ENCODE measurements around the gene FRRS1. TPM values are rescaled to one million over a fixed set of nuclear protein-coding genes. Genes with fewer than 3 reads are reported as not detected.
"Not testable (repeated sequence)": the region's sequence is repeated elsewhere in the genome, so short reads cannot be mapped to it uniquely, and the experiment has no call there.

FRRS1 gene
- polyA plus RNA-seq, 3 donors: 0.61 to 2.1 (median 2.1) TPM

DNA sequence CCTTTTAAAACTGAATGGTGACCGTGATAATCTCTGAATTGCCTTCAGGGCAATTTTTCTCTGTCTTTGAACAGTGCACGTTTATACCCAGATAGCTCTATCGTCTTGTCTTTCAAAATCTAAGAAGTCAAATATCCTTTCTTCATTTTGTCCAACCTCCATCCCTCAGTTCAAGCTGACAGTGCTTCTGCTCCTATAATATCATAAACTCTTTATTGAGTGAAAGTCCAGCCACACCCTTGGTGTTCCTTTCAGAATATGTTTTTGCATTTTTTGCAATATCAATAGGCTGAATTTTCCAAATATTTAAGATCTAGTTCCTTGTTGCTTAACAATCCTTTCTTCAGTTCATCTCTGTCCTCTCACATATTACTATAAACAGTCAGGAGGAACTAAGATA, 35.1 kb upstream of the FRRS1 start:
- H2AFZ ChIP-seq (ENCODE audit: insufficient read depth, low read depth, low read length, poor library complexity, severe bottlenecking): no peak overlapping the region
- no peak overlapping the region for H3K27ac ChIP-seq (ENCODE audit: low read depth in 1 of 2, low read length in 2 of 2)
- H3K4me2 ChIP-seq (replicated peaks; ENCODE audit: extremely low read depth, low read length, poor library complexity, severe bottlenecking): no peak overlapping the region
- H3K36me3 ChIP-seq (replicated peaks in 1 of 2; ENCODE audit: control insufficient read depth in 1 of 2, insufficient read depth in 2 of 2, low read length in 2 of 2): no peaks in the 10 kb centered on the region
- peaks cover 0 to 1% (median 0%) of the 10 kb centered on the region in 3 donors for H3K27me3 Mint-ChIP-seq (ENCODE audit: low read depth in 3 of 3)
- no peak overlapping the region for H3K4me3 Mint-ChIP-seq
- H3K4me1 ChIP-seq (ENCODE audit: control insufficient read depth in 1 of 2, insufficient read depth in 2 of 2, low read length in 2 of 2): no peaks in the 10 kb centered on the region
- no peak for DNase-seq
- H4K20me1 ChIP-seq (ENCODE audit: insufficient read depth, low read length): no peaks in the 10 kb centered on the region
- H3K36me3 Mint-ChIP-seq: no peaks in the 10 kb centered on the region
- WGBS (ENCODE audit: insufficient coverage): 88% methylated on average over 2 of the region's 3 CpGs
- intact Hi-C loops (cut with micrococcal nuclease): loop anchor here in 1 of 2 donors (10.0 kb wide), 1 partner anchor 663 kb away; no protein-coding TSS in a partner anchor
- H3K27me3 ChIP-seq (ENCODE audit: control insufficient read depth in 2 of 2, insufficient read depth in 2 of 2, low read length in 2 of 2): no peaks in the 10 kb centered on the region
- no peaks in the 10 kb centered on the region for H3K9me3 ChIP-seq (replicated peaks in 1 of 2; ENCODE audit: control insufficient read depth in 1 of 2, insufficient read depth in 1 of 2, low read length in 2 of 2)
- no peak overlapping the region for H3K27ac Mint-ChIP-seq
- peaks cover 0 to 5% (median 0%) of the 10 kb centered on the region in 7 donors for H3K9me3 Mint-ChIP-seq
- no peak overlapping the region for H3K9ac ChIP-seq (ENCODE audit: insufficient read depth, low read length, poor library complexity, severe bottlenecking)
- no peaks in the 10 kb centered on the region for H3K79me2 ChIP-seq (ENCODE audit: insufficient read depth, low read length)
- H3K4me1 Mint-ChIP-seq: no peaks in the 10 kb centered on the region
- H3K4me3 ChIP-seq (replicated peaks in 1 of 3; ENCODE audit: low read depth in 2 of 3, low read length in 3 of 3): no peak overlapping the region
- TF ChIP-seq, protein P1, sequence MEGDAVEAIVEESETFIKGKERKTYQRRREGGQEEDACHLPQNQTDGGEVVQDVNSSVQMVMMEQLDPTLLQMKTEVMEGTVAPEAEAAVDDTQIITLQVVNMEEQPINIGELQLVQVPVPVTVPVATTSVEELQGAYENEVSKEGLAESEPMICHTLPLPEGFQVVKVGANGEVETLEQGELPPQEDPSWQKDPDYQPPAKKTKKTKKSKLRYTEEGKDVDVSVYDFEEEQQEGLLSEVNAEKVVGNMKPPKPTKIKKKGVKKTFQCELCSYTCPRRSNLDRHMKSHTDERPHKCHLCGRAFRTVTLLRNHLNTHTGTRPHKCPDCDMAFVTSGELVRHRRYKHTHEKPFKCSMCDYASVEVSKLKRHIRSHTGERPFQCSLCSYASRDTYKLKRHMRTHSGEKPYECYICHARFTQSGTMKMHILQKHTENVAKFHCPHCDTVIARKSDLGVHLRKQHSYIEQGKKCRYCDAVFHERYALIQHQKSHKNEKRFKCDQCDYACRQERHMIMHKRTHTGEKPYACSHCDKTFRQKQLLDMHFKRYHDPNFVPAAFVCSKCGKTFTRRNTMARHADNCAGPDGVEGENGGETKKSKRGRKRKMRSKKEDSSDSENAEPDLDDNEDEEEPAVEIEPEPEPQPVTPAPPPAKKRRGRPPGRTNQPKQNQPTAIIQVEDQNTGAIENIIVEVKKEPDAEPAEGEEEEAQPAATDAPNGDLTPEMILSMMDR (IDR thresholded peaks at IDR 0.05): no peak

DNA sequence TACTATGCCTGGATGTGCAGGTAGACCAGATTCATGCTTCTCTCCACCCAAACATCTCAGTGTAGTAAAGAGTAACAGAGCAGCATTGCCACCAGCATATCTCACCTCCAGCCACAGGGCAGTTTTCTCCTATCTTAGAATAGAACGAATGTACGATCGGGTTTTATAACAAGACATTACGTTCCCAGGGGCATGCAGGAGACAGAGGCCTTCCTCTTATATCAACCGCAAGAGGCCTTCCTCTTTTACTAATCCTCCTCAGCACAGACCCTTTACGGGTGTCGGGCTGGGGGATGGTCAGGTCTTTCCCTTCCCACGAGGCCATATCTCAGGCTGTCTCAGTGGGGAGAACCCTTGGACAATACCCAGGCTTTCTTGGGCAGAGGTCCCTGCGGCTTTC, 27.4 kb upstream of the FRRS1 start:
- H3K27me3 Mint-ChIP-seq (ENCODE audit: low read depth in 3 of 3); H3K36me3 Mint-ChIP-seq; H3K27ac ChIP-seq (ENCODE audit: low read depth in 1 of 2, low read length in 2 of 2); H3K27me3 ChIP-seq (ENCODE audit: control insufficient read depth in 2 of 2, insufficient read depth in 2 of 2, low read length in 2 of 2); H4K20me1 ChIP-seq (ENCODE audit: insufficient read depth, low read length); H2AFZ ChIP-seq (ENCODE audit: insufficient read depth, low read depth, low read length, poor library complexity, severe bottlenecking); H3K9ac ChIP-seq (ENCODE audit: insufficient read depth, low read length, poor library complexity, severe bottlenecking); H3K79me2 ChIP-seq (ENCODE audit: insufficient read depth, low read length); intact Hi-C loops (cut with micrococcal nuclease); H3K9me3 ChIP-seq (replicated peaks in 1 of 2; ENCODE audit: control insufficient read depth in 1 of 2, insufficient read depth in 1 of 2, low read length in 2 of 2); H3K36me3 ChIP-seq (replicated peaks in 1 of 2; ENCODE audit: control insufficient read depth in 1 of 2, insufficient read depth in 2 of 2, low read length in 2 of 2); H3K4me3 ChIP-seq (replicated peaks in 1 of 3; ENCODE audit: low read depth in 2 of 3, low read length in 3 of 3); H3K4me1 Mint-ChIP-seq; H3K9me3 Mint-ChIP-seq; H3K4me1 ChIP-seq (ENCODE audit: control insufficient read depth in 1 of 2, insufficient read depth in 2 of 2, low read length in 2 of 2); DNase-seq; H3K27ac Mint-ChIP-seq; H3K4me2 ChIP-seq (replicated peaks; ENCODE audit: extremely low read depth, low read length, poor library complexity, severe bottlenecking): not testable (repeated sequence)
- 4% methylated on average over 4 of the region's 9 CpGs for WGBS (ENCODE audit: insufficient coverage)
- H3K4me3 Mint-ChIP-seq: peak overlapping the region; percentile 17 to 68
